GM12875 (cell line): ENCODE measurements around the gene HOXC9.

Source experiments
- H3K4me3 ChIP-seq: one replicate; pipeline ENCODE4 v1.5.1; 2011; ENCODE audit warnings: low read depth, low read length, control low read depth
- TF ChIP-seq, protein P1 (sequence below): IDR thresholded peaks from 2 replicates; pipeline ENCODE4 v1.5.1; 2011; ENCODE audit warnings: low read depth, mild to moderate bottlenecking, control low read depth, inconsistent platforms, low read length, moderate library complexity, borderline replicate concordance; ENCODE audit not compliant: insufficient read depth

HOXC9 gene

DNA sequence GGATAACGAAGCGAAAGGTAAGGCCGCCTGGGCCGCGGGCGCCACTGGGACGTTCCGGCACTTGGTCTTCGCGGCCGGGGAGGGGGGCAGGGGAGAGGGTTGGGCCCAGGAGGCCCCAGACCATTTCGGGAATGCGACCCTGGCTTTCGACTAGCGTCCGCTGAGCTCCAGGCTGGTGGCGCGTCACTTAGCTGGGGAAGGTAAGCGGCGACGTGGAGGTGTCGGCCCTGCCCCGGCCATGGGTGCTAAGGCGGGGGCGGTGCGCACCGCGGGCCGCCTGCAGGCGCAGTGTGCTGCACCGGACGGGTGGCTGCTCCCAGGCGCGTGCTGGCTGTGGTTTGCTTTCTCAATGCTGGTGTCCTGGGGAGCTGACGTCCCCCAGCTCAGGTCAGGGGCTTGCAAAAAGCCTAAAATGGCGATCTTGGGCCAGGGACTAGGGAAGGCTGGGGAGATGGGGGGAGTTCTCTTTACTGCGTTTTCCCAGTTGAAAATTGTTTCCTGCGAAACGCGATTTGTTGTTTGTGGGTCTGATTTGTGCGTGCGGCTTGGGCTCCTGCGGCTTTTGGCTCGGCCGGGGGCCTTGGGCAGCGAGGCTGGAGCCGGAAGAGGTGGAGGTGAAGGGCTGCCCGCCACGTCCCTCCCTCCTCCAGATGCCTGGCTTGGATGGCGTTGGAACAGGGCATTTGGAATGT is 13.8 kb upstream of the HOXC9 start:
- peak overlapping the region; percentile 38 for H3K4me3 ChIP-seq
- TF ChIP-seq, protein P1, sequence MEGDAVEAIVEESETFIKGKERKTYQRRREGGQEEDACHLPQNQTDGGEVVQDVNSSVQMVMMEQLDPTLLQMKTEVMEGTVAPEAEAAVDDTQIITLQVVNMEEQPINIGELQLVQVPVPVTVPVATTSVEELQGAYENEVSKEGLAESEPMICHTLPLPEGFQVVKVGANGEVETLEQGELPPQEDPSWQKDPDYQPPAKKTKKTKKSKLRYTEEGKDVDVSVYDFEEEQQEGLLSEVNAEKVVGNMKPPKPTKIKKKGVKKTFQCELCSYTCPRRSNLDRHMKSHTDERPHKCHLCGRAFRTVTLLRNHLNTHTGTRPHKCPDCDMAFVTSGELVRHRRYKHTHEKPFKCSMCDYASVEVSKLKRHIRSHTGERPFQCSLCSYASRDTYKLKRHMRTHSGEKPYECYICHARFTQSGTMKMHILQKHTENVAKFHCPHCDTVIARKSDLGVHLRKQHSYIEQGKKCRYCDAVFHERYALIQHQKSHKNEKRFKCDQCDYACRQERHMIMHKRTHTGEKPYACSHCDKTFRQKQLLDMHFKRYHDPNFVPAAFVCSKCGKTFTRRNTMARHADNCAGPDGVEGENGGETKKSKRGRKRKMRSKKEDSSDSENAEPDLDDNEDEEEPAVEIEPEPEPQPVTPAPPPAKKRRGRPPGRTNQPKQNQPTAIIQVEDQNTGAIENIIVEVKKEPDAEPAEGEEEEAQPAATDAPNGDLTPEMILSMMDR, result no peak

DNA sequence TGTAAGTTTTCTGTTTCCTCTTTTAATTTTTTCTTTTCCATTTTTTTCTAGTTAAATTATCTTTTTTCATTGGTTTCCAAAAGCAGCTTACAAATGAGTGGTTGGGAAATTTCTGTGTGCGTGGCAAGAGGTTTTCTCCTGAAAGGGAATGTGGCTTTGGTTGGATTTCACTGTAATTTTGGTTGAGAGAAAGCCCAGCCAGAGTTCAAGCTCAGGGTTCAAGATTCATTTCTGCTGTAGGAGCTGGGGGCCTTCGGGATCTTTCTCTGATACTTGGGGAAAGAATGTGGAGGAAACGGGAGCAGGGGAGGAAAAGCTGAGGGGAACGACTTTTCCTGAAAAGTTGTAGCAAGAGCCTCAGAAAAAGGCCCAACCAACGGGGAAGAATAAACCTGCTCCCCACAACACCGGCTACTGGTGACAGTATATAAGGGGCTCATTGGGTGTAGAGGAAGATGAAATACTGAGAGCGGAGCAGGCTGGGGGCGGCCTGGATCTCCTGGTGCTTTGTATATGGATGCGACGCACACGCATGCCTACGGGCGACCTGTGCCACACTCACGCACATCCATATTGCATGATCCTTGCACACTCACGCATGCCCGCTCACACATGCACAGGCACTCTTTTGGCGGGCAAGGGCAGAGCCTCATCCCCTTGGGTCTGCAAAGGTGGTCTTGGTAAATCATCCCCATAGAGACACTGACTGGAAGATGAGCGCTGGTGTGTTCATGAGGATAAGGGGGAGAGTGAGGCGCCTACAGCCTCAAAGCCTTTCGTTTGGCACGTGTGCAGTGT is 13.1 kb upstream of the HOXC9 start:
- TF ChIP-seq, protein P1, result no peak
- no peak overlapping the region for H3K4me3 ChIP-seq

DNA sequence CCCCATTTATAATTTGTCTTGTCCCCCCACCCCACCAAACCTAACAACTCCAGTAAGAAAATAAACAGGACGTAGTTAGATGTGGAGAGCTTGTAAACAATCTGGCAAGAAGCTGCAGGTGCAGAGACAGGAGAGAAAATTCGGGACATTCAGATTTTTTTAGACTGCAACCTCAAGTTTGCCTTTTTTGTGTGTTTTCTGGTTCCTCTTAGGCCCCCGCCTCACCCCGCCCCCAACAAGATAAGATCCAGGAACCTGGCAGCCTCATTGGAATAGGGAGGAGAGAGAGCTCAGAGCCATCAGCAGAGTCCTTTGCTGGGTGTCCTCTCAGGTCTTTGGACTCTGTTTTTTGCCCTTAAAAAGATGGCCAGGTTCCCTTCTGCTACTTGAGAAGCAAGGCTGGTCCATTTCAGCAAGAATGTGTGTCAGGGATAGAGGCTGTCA is 12.2 kb upstream of the HOXC9 start:
- TF ChIP-seq, protein P1, result no peak
- no peak overlapping the region for H3K4me3 ChIP-seq

DNA sequence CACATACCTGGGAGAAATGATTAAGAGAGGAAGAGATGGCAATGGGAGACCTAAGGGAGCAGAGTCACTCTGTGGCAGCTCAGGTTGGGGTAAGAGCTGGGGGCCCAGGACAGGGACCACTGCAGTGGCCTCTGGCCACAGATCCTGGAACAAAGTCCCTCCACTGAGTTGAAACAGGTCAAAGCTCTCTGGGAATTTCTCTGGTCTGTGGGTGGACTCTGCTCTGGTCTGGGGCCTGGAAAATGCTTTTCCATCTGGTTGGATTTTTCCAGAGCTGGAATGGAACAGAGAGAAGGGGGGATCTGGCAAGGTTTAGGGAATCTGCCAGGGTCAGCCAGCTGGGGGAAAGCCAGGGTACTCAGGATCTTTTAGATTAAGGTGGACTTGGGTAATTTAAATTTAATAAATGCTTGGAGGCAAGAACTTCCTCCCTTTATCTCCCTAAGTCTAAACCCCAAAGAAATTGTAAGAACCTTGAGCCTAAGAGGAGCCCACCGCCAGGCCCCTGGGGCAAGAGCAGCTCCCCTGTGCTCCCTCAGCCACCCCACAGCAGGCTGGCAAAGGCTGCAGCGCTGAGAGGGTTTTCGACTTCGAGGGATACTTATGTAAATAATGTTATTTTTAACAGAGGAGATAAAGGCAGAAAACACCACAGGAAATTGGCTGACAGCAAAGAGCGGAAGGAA is 11.3 kb upstream of the HOXC9 start:
- TF ChIP-seq, protein P1, result no peak
- H3K4me3 ChIP-seq, result no peak overlapping the region

DNA sequence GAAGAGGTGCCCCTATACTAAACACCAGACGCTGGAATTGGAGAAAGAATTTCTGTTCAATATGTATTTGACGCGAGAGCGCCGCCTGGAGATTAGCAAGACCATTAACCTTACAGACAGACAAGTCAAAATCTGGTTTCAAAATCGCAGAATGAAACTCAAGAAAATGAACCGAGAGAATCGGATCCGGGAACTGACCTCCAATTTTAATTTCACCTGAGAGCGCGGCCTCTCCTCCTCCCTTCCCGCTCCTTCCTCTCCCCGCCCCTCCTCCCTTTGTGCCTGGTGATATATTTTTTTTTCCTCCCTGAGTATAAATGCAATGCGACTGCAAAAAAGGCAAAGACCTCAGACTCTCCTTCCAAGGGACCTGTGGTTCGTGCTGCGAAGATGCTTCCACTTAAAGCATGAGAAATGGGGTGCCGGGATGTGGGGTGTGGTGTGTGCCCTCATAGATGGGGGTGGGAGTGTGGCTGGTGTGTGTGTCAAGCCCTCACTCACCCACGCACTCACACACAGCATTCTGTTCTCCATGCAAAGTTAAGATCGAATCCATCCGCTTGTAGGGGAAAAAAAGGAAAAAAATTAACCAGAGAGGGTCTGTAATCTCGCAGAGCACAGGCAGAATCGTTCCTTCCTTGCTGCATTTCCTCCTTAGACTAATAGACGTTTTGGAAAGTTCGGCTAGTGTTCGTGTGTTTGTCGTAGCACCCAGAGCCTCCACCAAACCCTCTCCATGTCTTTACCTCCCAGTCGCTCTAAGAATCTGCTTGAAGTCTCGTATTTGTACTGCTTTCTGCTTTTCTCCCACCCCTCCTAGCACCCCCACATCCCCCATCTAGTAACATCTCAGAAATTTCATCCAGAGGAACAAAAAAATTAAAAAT is 10.5 kb upstream of the HOXC9 start:
- H3K4me3 ChIP-seq, result no peak overlapping the region
- TF ChIP-seq, protein P1, result peak; percentile 64

DNA sequence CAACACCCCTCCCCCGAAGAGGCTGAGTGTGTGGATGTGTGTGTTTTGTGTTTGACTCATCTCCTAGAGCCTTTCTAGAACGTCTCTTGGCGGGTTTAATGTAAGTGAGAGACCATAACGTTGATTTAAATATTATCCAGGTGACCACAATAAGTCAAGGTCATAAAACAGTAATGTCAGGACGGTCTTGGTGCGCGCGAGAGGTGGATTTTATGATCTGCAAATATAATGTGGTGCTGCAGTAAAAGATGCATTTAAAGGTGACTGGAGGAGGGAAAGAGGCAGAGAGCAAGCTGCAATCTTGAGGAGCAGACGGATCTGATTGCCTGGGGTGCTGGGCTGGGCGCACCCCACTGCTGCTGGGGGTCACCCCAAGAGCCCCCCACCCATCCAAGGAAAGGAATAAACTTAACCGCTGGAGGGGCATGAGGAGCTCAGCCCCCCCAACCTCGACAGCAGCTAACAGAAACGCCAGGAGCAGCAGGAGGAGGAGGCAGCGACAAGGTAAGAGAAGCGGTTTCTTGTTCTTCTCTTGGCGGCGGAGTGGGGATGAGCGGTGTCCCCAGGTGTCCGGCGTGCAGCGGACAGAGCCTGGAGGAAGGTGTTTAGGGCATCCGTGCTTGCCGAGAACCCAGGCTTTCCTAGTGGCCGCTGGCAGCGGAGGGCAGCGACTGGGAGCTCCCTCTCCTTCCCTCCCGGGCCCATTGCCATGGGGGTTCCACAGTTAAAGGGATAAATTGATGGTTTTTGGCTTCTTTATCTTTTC is 9.5 kb upstream of the HOXC9 start:
- TF ChIP-seq, protein P1, result no peak
- no peak overlapping the region for H3K4me3 ChIP-seq
